HEK293 (cell line): ENCODE data around the gene TNFRSF14.

Experiments used
- CTCF ChIA-PET: fragments of 350-600 bp; formaldehyde crosslinking; extraction: SDS; loops from one replicate; lab custom pipeline; 2021; ENCODE audit warnings: antibody characterized with exemption; lab: Yijun Ruan, JAX
- POLR2A ChIA-PET: fragments of 300-600 bp; formaldehyde crosslinking; extraction: SDS; loops from one replicate; lab custom pipeline; 2020; ENCODE audit warnings: antibody characterized with exemption, inconsistent platforms; lab: Yijun Ruan, JAX
- H3K27ac ChIP-seq: fragments of 200-500 bp; sonication (Bioruptor generic); 2 replicates; pipeline ENCODE4 v1.5.1; 2014; ENCODE audit warnings: low read depth, low read length, control low read depth, inconsistent platforms; ENCODE audit errors: extremely low read depth
- H3K36me3 ChIP-seq, 2 experiments: fragments of 200-500 bp in 1 of 2; sonication (Bioruptor generic) in 1 of 2; 1 replicate in 1 of 2; 2 replicates in 1 of 2; pipeline ENCODE4 v1.5.1; 2014 to 2017; ENCODE audit warnings: inconsistent platforms in 2 of 2, low read length in 2 of 2; ENCODE audit not compliant: control insufficient read depth in 2 of 2, insufficient read depth in 1 of 2
- H3K4me1 ChIP-seq: fragments of 200-500 bp; sonication (Bioruptor generic); 2 replicates; pipeline ENCODE4 v1.5.1; 2014; ENCODE audit warnings: mild to moderate bottlenecking, low read length, inconsistent platforms; ENCODE audit not compliant: control insufficient read depth, insufficient read depth
- H3K4me3 ChIP-seq: 2 replicates; pipeline ENCODE4 v1.5.1; 2011; ENCODE audit warnings: low read depth, mild to moderate bottlenecking, control low read depth, low read length, moderate library complexity
- H3K9me3 ChIP-seq: fragments of 200-500 bp; sonication (Bioruptor generic); 2 replicates; pipeline ENCODE4 v1.5.1; 2014; ENCODE audit warnings: low read depth, low read length, inconsistent platforms; ENCODE audit not compliant: control insufficient read depth, insufficient read depth
- AEBP2 ChIP-seq: fragments of 450-650 bp; formaldehyde crosslinking; IDR thresholded peaks from 2 replicates; pipeline ENCODE4 v1.5.1; 2016; ENCODE audit warnings: missing biosample characterization, missing genetic modification characterization, borderline replicate concordance
- BCL6B ChIP-seq: fragments of 450-650 bp; formaldehyde crosslinking; IDR thresholded peaks from 2 replicates; pipeline ENCODE4 v1.5.1; 2017; ENCODE audit warnings: missing biosample characterization, missing genetic modification characterization
- GLI2 ChIP-seq: fragments of 450-650 bp; formaldehyde crosslinking; IDR thresholded peaks from 2 replicates; pipeline ENCODE4; 2017; ENCODE audit warnings: missing biosample characterization, missing genetic modification characterization, low read depth, borderline replicate concordance
- HOXA7 ChIP-seq: sonication (generic); formaldehyde crosslinking; IDR thresholded peaks from 2 replicates; pipeline ENCODE4 v1.8.1; 2022; ENCODE audit warnings: missing genetic modification reagents, borderline replicate concordance
- KLF1 ChIP-seq: fragments of 450-650 bp; formaldehyde crosslinking; IDR thresholded peaks from 2 replicates; pipeline ENCODE4 v1.5.1; 2016; ENCODE audit warnings: missing biosample characterization, missing genetic modification characterization
- PRDM1 ChIP-seq: fragments of 450-650 bp; formaldehyde crosslinking; IDR thresholded peaks from 2 replicates; pipeline ENCODE4; 2016; ENCODE audit warnings: missing biosample characterization, missing genetic modification characterization
- SP7 ChIP-seq: fragments of 450-650 bp; formaldehyde crosslinking; IDR thresholded peaks from 2 replicates; pipeline ENCODE4 v1.5.1; 2016; ENCODE audit warnings: missing biosample characterization, missing genetic modification characterization
- ZBTB20 ChIP-seq: fragments of 450-650 bp; formaldehyde crosslinking; IDR thresholded peaks from 2 replicates; pipeline ENCODE4 v1.5.1; 2016; ENCODE audit warnings: missing biosample characterization, missing genetic modification characterization
- ZNF19 ChIP-seq: fragments of 450-650 bp; formaldehyde crosslinking; IDR thresholded peaks from 2 replicates; pipeline ENCODE4; 2016; ENCODE audit warnings: missing biosample characterization, missing genetic modification characterization, low read depth
- ZNF223 ChIP-seq: fragments of 450-650 bp; formaldehyde crosslinking; IDR thresholded peaks from 2 replicates; pipeline ENCODE4 v1.5.1; 2016; ENCODE audit warnings: missing biosample characterization, missing genetic modification characterization
- ZNF292 ChIP-seq: fragments of 450-650 bp; formaldehyde crosslinking; IDR thresholded peaks from 2 replicates; pipeline ENCODE4 v1.5.1; 2016; ENCODE audit warnings: low read depth, missing biosample characterization, missing genetic modification characterization, borderline replicate concordance
- ZNF350 ChIP-seq: fragments of 450-650 bp; formaldehyde crosslinking; IDR thresholded peaks from 2 replicates; pipeline ENCODE4 v1.5.0; 2017; ENCODE audit warnings: missing biosample characterization, mild to moderate bottlenecking, missing genetic modification characterization
- ZNF48 ChIP-seq: fragments of 450-650 bp; formaldehyde crosslinking; IDR thresholded peaks from 2 replicates; pipeline ENCODE4 v1.5.1; 2016; ENCODE audit warnings: missing biosample characterization, missing genetic modification characterization
- ZNF518A ChIP-seq: fragments of 450-650 bp; formaldehyde crosslinking; conservative IDR thresholded peaks from 2 replicates; pipeline ENCODE4 v1.5.1; 2016; ENCODE audit warnings: low read depth, missing biosample characterization, missing genetic modification characterization
- ZNF544 ChIP-seq: fragments of 450-650 bp; formaldehyde crosslinking; IDR thresholded peaks from 2 replicates; pipeline ENCODE4 v1.5.0; 2017; ENCODE audit warnings: missing biosample characterization, missing genetic modification characterization
- ZNF580 ChIP-seq: fragments of 450-650 bp; formaldehyde crosslinking; IDR thresholded peaks from 2 replicates; pipeline ENCODE4 v1.5.1; 2016; ENCODE audit warnings: missing biosample characterization, missing genetic modification characterization
- ZNF600 ChIP-seq: fragments of 450-650 bp; formaldehyde crosslinking; IDR thresholded peaks from 2 replicates; pipeline ENCODE4 v1.5.1; 2016; ENCODE audit warnings: missing biosample characterization, missing genetic modification characterization
- ZNF624 ChIP-seq: fragments of 450-650 bp; formaldehyde crosslinking; IDR thresholded peaks from 2 replicates; pipeline ENCODE4 v1.5.1; 2017; ENCODE audit warnings: missing biosample characterization, missing genetic modification characterization
- ZNF660 ChIP-seq: fragments of 450-650 bp; IDR thresholded peaks from 2 replicates; pipeline ENCODE4 v1.5.1; 2018; ENCODE audit warnings: missing biosample characterization, mild to moderate bottlenecking, missing genetic modification characterization

The TNFRSF14 gene

GRCh38 chr1:2558861-2559260 is 2.7 kb downstream of the TNFRSF14 start:
- no peak overlapping the region for H3K27ac ChIP-seq
- CTCF ChIA-PET, result interaction anchor here (0.5 kb wide), 1 partner anchor 858 kb away, joined by 3 read pairs; no protein-coding TSS in a partner anchor
- no peak for TF ChIP-seq AEBP2 (tag by site-specific recombination)
- no peak for TF ChIP-seq PRDM1
- no peak for TF ChIP-seq GLI2 (tag by site-specific recombination)
- TF ChIP-seq ZNF624 (tag by site-specific recombination), result no peak
- no peak for TF ChIP-seq ZNF350 (tag by site-specific recombination)
- TF ChIP-seq ZBTB20 (tag by site-specific recombination), result no peak
- TF ChIP-seq ZNF518A (tag by site-specific recombination), result no peak
- no peak for TF ChIP-seq ZNF19 (tag by site-specific recombination)
- TF ChIP-seq ZNF600 (tag by site-specific recombination), result no peak
- TF ChIP-seq ZNF580, result no peak
- no peak for TF ChIP-seq SP7 (tag by site-specific recombination)
- no peak for TF ChIP-seq BCL6B (tag by site-specific recombination)
- TF ChIP-seq ZNF48 (tag by site-specific recombination), result no peak
- TF ChIP-seq ZNF544 (tag by site-specific recombination), result no peak
- TF ChIP-seq ZNF292 (tag by site-specific recombination), result no peak
- no peak for TF ChIP-seq ZNF660
- TF ChIP-seq ZNF223 (tag by site-specific recombination), result no peak
- TF ChIP-seq KLF1, result no peak
- no peak for TF ChIP-seq HOXA7 (CRISPR knock-in tag)
- no peaks in the 10 kb centered on the region for H3K4me1 ChIP-seq
- POLR2A ChIA-PET, result no interaction called here
- no peaks in the 10 kb centered on the region for H3K36me3 ChIP-seq
- H3K9me3 ChIP-seq, result no peaks in the 10 kb centered on the region
- no peak overlapping the region for H3K4me3 ChIP-seq
